HG03442 (cell line): ENCODE results near the gene HOXC4.
"Not testable (repeated sequence)": the region's sequence is repeated elsewhere in the genome, so short reads cannot be mapped to it uniquely, and the experiment has no call there.

Experiments used
- ATAC-seq: cut with Tn5 transposase; IDR thresholded peaks from one replicate; pipeline ENCODE4 v1.9.1; 2021; ENCODE audit warnings: mild to moderate bottlenecking, moderate library complexity; ENCODE audit not compliant: unreplicated experiment

Gene HOXC4

GRCh38 chr12:54081581-54082396 lies 28.2 kb downstream of the HOXC4 start:
- ATAC-seq = not testable (repeated sequence)

- ATAC-seq = no peak
Observed at GRCh38 chr12:54082397-54082892, 28.8 kb downstream of the HOXC4 start.

GRCh38 chr12:54088011-54088410 lies 34.4 kb downstream of the HOXC4 start:
- ATAC-seq = not testable (repeated sequence)

- not testable (repeated sequence) for ATAC-seq
Observed at GRCh38 chr12:54089465-54089864, 35.8 kb downstream of the HOXC4 start.

- not testable (repeated sequence) for ATAC-seq
Observed at GRCh38 chr12:54090312-54090711, 36.7 kb downstream of the HOXC4 start.

- ATAC-seq = not testable (repeated sequence)
Observed at GRCh38 chr12:54092943-54093342, 39.3 kb downstream of the HOXC4 start.

GRCh38 chr12:54095928-54096327 lies 42.3 kb downstream of the HOXC4 start:
- not testable (repeated sequence) for ATAC-seq

GRCh38 chr12:54098644-54099043 lies 45.0 kb downstream of the HOXC4 start:
- ATAC-seq = not testable (repeated sequence)

GRCh38 chr12:54100588-54100987 lies 47.0 kb downstream of the HOXC4 start:
- ATAC-seq = not testable (repeated sequence)

- ATAC-seq = not testable (repeated sequence)
Observed at GRCh38 chr12:54102223-54102622, 48.6 kb downstream of the HOXC4 start.

- not testable (repeated sequence) for ATAC-seq
Observed at GRCh38 chr12:54103827-54104226, 50.2 kb downstream of the HOXC4 start.
